HepG2 (cell line): ENCODE measurements around the gene SFPQ. TPM values are rescaled to one million over a fixed set of nuclear protein-coding genes. Genes with fewer than 3 reads are reported as not detected.

Experiments used
- BATF2 ChIP-seq: sonication (generic); formaldehyde crosslinking; IDR thresholded peaks from 2 replicates; pipeline ENCODE4 v1.8.0; 2022; ENCODE audit warnings: mild to moderate bottlenecking, missing genetic modification reagents, moderate library complexity
- FOXM1 ChIP-seq: sonication (generic); formaldehyde crosslinking; IDR thresholded peaks from 2 replicates; pipeline ENCODE4 v1.5.0; 2020; ENCODE audit warnings: missing genetic modification reagents
- GFI1 ChIP-seq: sonication (generic); formaldehyde crosslinking; IDR thresholded peaks from 2 replicates; pipeline ENCODE4 v1.5.0; 2020; ENCODE audit warnings: missing genetic modification reagents, mild to moderate bottlenecking, borderline replicate concordance
- HES4 ChIP-seq: sonication (generic); formaldehyde crosslinking; IDR thresholded peaks from 2 replicates; pipeline ENCODE4 v1.9.0; 2021; ENCODE audit warnings: mild to moderate bottlenecking, missing genetic modification reagents, borderline replicate concordance
- HOXA9 ChIP-seq: sonication (generic); formaldehyde crosslinking; IDR thresholded peaks from 2 replicates; pipeline ENCODE4 v1.8.1; 2022; ENCODE audit warnings: missing genetic modification reagents, mild to moderate bottlenecking, moderate library complexity, borderline replicate concordance
- JUNB ChIP-seq: sonication (generic); formaldehyde crosslinking; IDR thresholded peaks from 2 replicates; pipeline ENCODE4 v1.8.0; 2022; ENCODE audit warnings: missing genetic modification reagents, mild to moderate bottlenecking, borderline replicate concordance
- MAFF ChIP-seq: IDR thresholded peaks from 2 replicates; pipeline ENCODE4 v1.6.1; 2011; ENCODE audit warnings: low read depth, low read length, improper control_type of control experiment
- NR2F6 ChIP-seq, 2 experiments: IDR thresholded peaks; 2 replicates each; pipeline ENCODE4 v1.6.1; 2016; ENCODE audit warnings: antibody characterized with exemption in 1 of 2, mild to moderate bottlenecking in 1 of 2
- PITX1 ChIP-seq: sonication (generic); formaldehyde crosslinking; IDR thresholded peaks from 2 replicates; pipeline ENCODE4 v1.5.1; 2020; ENCODE audit warnings: mild to moderate bottlenecking, missing genetic modification reagents
- POLR2AphosphoS2 ChIP-seq: IDR thresholded peaks from 2 replicates; pipeline ENCODE4 v1.6.1; 2011; ENCODE audit warnings: low read depth, low read length, improper control_type of control experiment
- RARA ChIP-seq: IDR thresholded peaks from 2 replicates; pipeline ENCODE4 v1.6.1; 2016; ENCODE audit warnings: missing genetic modification reagents, missing compliant biosample characterization
- RNF2 ChIP-seq: fragments of 450-650 bp; conservative IDR thresholded peaks from 2 replicates; pipeline ENCODE4 v1.6.1; 2016; ENCODE audit warnings: low read depth
- TBP ChIP-seq: sonication (generic); formaldehyde crosslinking; IDR thresholded peaks from 2 replicates; pipeline ENCODE4 v1.5.0; 2020; ENCODE audit warnings: missing genetic modification reagents
- XRCC5 ChIP-seq: fragments of 200-400 bp; formaldehyde crosslinking; optimal IDR thresholded peaks from 2 replicates; pipeline ENCODE3; 2017; ENCODE audit warnings: mild to moderate bottlenecking, low read length
- ZFYVE20 ChIP-seq: sonication (generic); formaldehyde crosslinking; IDR thresholded peaks from 2 replicates; pipeline ENCODE4 v1.8.0; 2023; ENCODE audit warnings: low read depth, mild to moderate bottlenecking, moderate library complexity, missing genetic modification reagents, borderline replicate concordance
- ZMYM4 ChIP-seq: sonication (generic); formaldehyde crosslinking; IDR thresholded peaks from 2 replicates; pipeline ENCODE4 v1.8.1; 2023; ENCODE audit warnings: mild to moderate bottlenecking, missing genetic modification reagents
- ZNF609 ChIP-seq: sonication (generic); formaldehyde crosslinking; IDR thresholded peaks from 2 replicates; pipeline ENCODE4 v1.4.0; 2020; ENCODE audit warnings: mild to moderate bottlenecking, missing genetic modification reagents, borderline replicate concordance
- ZNF790 ChIP-seq: sonication (generic); formaldehyde crosslinking; IDR thresholded peaks from 2 replicates; pipeline ENCODE4 v1.8.0; 2022; ENCODE audit warnings: missing genetic modification reagents, mild to moderate bottlenecking, borderline replicate concordance
- polyA plus RNA-seq, 8 experiments: library from polyadenylated mRNA; depleted of rRNA in 3 of 8; stranded (reverse) in 7 of 8; unstranded in 1 of 8; fragments of >200 nt; fragmentation: Illumina TruSeq in 4 of 8; extraction: Trizol in 4 of 8; gene quantifications; 2 replicates each; pipeline versions ENCODE4 v1.2.1 to v1.2.3, GENCODE V29; 2011 to 2016; ENCODE audit warnings: low read depth in 4 of 8, missing spikeins in 1 of 8, mixed read lengths in 1 of 8; ENCODE audit not compliant: insufficient read depth in 1 of 8
- total RNA-seq, 5 experiments: library from RNA; depleted of rRNA; stranded (reverse); fragments of >200 nt; fragmentation: Illumina TruSeq; extraction: Trizol; gene quantifications; 2 replicates each; pipeline ENCODE4 v1.2.3, GENCODE V29; 2016; ENCODE audit warnings: low read depth in 1 of 5
- TF ChIP-seq, protein P1 (sequence below): sonication (generic); formaldehyde crosslinking; IDR thresholded peaks from 2 replicates; pipeline ENCODE4 v1.4.0; 2020; ENCODE audit warnings: low read depth, mild to moderate bottlenecking, missing genetic modification reagents
- TF ChIP-seq, protein P2 (sequence below): sonication (generic); formaldehyde crosslinking; IDR thresholded peaks from 2 replicates; pipeline ENCODE4 v1.4.0; 2020; ENCODE audit warnings: mild to moderate bottlenecking, missing genetic modification reagents

Gene SFPQ
- total and polyA plus RNA-seq, 2 of the 13 experiments (the other 11 are each of a cell fraction or from before 2014, with no cell fraction given): 101 to 292 TPM

GRCh38 chr1:35188578-35189392, 4.2 kb downstream of the SFPQ start (continued):
- TF ChIP-seq, protein P1, sequence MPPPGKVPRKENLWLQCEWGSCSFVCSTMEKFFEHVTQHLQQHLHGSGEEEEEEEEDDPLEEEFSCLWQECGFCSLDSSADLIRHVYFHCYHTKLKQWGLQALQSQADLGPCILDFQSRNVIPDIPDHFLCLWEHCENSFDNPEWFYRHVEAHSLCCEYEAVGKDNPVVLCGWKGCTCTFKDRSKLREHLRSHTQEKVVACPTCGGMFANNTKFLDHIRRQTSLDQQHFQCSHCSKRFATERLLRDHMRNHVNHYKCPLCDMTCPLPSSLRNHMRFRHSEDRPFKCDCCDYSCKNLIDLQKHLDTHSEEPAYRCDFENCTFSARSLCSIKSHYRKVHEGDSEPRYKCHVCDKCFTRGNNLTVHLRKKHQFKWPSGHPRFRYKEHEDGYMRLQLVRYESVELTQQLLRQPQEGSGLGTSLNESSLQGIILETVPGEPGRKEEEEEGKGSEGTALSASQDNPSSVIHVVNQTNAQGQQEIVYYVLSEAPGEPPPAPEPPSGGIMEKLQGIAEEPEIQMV (CRISPR knock-in tag): no peak
- TF ChIP-seq TBP (CRISPR knock-in tag) (no peak), ZMYM4 (peak; percentile 80; the same call in 1 of the 2 replicates), RNF2 (no peak), POLR2AphosphoS2 (peak; percentile 55; the same call in 1 of the 2 replicates), XRCC5 (no peak), HES4 (no peak), MAFF (no peak), BATF2 (no peak), NR2F6 (IDR thresholded peaks at IDR 0.05) (no peak), NR2F6 (CRISPR knock-in tag; IDR thresholded peaks at IDR 0.05) (peak; percentile 32; the same call in 1 of the 2 replicates), FOXM1 (CRISPR knock-in tag) (no peak), RARA (CRISPR knock-in tag) (peak; percentile 54), GFI1 (CRISPR knock-in tag) (no peak), ZFYVE20 (CRISPR knock-in tag) (no peak), PITX1 (CRISPR knock-in tag) (peak; percentile 72; the same call in 1 of the 2 replicates), ZNF790 (CRISPR knock-in tag) (no peak), HOXA9 (CRISPR knock-in tag) (no peak), JUNB (CRISPR knock-in tag) (no peak), ZNF609 (CRISPR knock-in tag) (no peak)
- TF ChIP-seq, protein P2, sequence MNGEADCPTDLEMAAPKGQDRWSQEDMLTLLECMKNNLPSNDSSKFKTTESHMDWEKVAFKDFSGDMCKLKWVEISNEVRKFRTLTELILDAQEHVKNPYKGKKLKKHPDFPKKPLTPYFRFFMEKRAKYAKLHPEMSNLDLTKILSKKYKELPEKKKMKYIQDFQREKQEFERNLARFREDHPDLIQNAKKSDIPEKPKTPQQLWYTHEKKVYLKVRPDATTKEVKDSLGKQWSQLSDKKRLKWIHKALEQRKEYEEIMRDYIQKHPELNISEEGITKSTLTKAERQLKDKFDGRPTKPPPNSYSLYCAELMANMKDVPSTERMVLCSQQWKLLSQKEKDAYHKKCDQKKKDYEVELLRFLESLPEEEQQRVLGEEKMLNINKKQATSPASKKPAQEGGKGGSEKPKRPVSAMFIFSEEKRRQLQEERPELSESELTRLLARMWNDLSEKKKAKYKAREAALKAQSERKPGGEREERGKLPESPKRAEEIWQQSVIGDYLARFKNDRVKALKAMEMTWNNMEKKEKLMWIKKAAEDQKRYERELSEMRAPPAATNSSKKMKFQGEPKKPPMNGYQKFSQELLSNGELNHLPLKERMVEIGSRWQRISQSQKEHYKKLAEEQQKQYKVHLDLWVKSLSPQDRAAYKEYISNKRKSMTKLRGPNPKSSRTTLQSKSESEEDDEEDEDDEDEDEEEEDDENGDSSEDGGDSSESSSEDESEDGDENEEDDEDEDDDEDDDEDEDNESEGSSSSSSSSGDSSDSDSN (CRISPR knock-in tag): no peak
